Astrocyte of the cerebellum (primary cell): Measurements from ENCODE around the gene PNPLA1.

Source experiments
- DNase-seq: peaks from one replicate; pipeline ENCODE4 v3.0.0-alpha.2; 2011; ENCODE audit warnings: low read depth
- H3K4me3 ChIP-seq: 2 replicates; pipeline ENCODE4 v1.5.1; 2011; ENCODE audit warnings: mild to moderate bottlenecking, low read depth, low read length, moderate library complexity
- in situ Hi-C: cut with HindIII; loops from 2 replicates; pipeline ENCODE4 v1.10.0; 2017; ENCODE audit warnings: low sequenced_read_pairs
- TF ChIP-seq, protein P1 (sequence below): IDR thresholded peaks from 2 replicates; pipeline ENCODE4 v1.5.1; 2012; ENCODE audit warnings: low read length, low read depth, moderate library complexity, mild to moderate bottlenecking; ENCODE audit errors: missing control alignments

Gene PNPLA1

DNA sequence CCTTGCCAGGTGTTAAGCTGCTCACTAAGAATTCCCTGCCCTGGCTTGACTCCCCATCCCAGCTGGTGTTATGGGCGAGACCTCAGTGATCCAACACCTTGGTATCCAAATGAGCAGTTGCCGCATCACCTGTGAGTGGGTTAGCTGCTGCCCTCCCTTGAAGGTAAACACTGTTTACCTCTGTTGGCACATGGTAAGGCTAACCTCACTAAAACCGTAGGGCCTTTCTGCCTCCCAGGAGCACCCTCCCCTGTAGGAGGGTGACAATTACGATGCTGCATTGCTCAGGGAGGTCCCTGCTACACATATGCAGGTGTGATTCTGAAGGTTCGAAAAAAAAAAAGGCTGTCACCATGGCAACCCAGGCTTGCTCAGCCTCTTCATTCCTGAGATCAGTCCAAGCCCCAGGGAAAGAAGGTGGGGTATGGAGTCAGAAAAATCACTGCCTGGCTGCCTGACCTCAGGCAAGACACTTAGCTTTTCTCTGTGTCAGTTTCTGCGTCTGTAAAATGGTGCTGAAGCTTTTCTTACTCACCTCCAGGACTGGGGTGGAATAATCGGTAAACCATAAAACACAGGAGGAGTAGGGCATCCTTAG lies 19.5 kb downstream of the PNPLA1 start:
- in situ Hi-C loops, result no loop called here
- TF ChIP-seq, protein P1, sequence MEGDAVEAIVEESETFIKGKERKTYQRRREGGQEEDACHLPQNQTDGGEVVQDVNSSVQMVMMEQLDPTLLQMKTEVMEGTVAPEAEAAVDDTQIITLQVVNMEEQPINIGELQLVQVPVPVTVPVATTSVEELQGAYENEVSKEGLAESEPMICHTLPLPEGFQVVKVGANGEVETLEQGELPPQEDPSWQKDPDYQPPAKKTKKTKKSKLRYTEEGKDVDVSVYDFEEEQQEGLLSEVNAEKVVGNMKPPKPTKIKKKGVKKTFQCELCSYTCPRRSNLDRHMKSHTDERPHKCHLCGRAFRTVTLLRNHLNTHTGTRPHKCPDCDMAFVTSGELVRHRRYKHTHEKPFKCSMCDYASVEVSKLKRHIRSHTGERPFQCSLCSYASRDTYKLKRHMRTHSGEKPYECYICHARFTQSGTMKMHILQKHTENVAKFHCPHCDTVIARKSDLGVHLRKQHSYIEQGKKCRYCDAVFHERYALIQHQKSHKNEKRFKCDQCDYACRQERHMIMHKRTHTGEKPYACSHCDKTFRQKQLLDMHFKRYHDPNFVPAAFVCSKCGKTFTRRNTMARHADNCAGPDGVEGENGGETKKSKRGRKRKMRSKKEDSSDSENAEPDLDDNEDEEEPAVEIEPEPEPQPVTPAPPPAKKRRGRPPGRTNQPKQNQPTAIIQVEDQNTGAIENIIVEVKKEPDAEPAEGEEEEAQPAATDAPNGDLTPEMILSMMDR, result no peak
- no peak overlapping the region for H3K4me3 ChIP-seq
- no peak for DNase-seq

DNA sequence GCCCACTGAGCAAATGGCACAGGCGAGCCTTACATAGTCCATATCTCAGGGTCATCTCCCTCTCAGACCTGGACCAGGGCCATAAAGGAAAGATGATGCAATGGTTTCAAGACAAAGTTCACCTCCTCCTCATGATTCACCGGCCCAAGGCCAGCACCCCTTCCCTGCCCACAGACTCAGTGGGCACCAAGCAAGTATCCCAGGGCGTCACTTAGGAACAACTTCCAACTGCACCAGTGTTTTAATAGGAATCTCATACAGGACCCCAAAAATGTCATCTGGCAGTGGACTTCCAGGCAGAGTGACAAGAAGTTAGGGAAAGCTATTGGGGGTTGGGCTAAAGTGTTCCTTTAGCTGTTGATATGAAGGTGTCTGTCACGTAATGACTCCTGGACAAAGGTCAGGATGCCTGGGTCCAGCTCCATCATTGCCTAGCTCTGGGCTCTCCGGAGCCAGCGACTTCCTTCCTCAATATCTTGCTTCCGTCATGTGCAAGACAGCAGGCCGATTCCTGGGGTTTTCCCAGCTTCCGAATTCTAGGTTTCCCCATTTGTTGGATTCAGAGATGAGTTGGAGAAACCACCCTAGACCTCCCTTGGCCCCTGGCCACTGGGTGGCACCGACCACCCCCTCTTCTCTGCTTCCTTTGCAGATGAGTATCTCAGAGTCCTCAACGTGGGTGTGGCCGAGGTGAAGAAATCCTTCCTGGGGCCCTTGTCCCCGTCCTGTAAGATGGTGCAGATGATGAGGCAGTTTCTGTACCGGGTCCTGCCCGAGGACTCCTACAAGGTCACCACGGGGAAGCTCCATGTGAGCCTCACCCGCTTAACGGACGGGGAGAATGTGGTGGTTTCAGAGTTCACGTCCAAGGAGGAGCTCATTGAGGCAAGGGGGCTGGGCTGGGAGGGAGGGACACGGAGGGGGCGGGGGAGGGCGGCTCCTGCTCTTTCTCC lies 21.1 kb downstream of the PNPLA1 start:
- DNase-seq, result no peak
- no peak overlapping the region for H3K4me3 ChIP-seq
- TF ChIP-seq, protein P1, result no peak
- in situ Hi-C loops, result no loop called here

DNA sequence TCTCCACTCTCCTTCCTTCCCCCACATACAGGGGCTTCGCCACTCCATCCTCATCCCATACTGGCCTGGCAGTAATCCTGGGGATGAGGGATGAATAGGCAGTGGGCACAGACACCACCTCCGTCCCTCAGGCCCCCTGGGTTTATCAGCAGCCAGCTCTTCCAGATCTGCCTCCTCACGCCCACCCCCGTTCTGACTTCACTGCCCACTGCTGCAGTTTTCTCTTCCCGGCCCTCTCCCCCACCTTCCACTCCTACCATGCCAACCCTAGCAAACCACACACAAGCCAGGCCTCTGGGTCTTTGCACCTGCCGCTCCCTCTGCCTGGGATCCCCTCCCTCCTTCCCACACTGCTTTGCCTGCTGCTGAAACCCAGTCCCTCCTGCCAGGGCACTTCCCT lies 22.3 kb downstream of the PNPLA1 start:
- no peak overlapping the region for H3K4me3 ChIP-seq
- no peak for DNase-seq
- in situ Hi-C loops, result no loop called here
- TF ChIP-seq, protein P1, result no peak

DNA sequence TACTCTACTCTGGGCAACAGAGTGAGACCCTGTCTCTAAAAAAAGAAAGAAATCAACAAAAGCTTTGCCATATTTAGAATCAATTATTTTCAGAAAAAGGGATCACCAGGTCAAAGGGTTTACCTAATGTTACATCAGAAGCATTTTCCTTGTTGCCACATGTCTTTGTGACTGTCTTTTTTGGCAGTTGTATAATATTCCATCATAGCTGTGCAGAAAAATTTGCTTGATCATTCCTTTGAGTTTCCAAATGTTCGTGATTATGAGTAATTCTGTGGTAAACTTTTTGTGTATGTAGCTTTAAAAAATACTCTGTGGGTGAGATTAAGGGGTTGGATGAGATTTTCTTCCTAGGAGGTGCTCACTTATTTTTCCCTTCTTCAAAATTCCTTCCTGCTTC lies 26.4 kb downstream of the PNPLA1 start:
- DNase-seq, result no peak
- H3K4me3 ChIP-seq, result no peak overlapping the region
- TF ChIP-seq, protein P1, result no peak
- in situ Hi-C loops, result no loop called here

DNA sequence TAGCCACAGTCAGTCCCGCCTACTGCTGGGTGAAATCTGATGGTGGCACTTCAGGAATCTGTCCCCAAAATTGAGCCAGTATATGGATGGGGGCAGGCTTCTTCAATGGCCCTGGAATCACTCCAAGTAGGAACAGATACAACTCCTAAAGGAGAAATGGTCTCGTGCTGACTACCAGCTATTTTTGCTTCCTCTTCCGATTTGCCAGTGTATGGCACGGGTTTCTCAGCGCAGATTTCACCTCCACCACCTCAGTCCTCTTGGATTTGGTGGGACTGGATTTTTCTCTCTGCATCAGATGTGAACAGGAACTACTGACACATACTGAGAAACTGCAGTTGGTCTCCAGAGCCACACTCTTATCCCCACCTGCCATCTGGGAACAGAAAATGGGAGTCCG lies 27.2 kb downstream of the PNPLA1 start:
- in situ Hi-C loops, result no loop called here
- TF ChIP-seq, protein P1, result no peak

DNA sequence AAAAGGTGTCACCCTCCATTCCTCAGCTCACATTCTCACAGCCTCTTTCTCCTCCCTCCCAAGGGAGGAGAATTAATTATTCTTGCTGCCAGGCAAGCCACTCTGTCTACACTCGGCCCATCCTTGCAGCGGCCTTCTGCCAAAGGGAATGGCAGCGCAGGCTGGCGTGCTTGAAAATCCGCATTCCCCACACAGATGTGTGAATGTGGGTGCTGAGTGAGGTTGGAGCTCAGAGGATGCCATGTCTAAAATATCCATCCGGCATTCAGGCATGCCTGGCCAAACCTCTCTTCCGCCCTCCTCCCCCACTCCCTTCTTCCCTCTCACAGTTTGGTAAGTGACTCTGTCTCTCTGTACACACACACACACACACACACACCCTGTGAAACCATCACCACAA lies 27.7 kb downstream of the PNPLA1 start:
- DNase-seq, result no peak
- H3K4me3 ChIP-seq, result no peak overlapping the region
- TF ChIP-seq, protein P1, result no peak
- in situ Hi-C loops, result no loop called here

More for the DNA sequence above, 27.2 kb downstream of the PNPLA1 start:
- no peak for DNase-seq
- no peak overlapping the region for H3K4me3 ChIP-seq
